Fibroblast of lung (primary cell): ENCODE data around the gene DPH5. TPM values are rescaled to one million over a fixed set of nuclear protein-coding genes. Genes with fewer than 3 reads are reported as not detected.
A peak's percentile ranks its signal among the peaks of the same experiment; 100 is the strongest.

Source experiments
- DNase-seq, 2 donors: peaks; one replicate each; pipeline versions ENCODE4 v3.0.0 to v3.0.0-alpha.2; 2010; ENCODE audit warnings: low read depth in 2 of 2
- H2AFZ ChIP-seq: 2 replicates; pipeline ENCODE4 v1.5.1; 2012; ENCODE audit warnings: low read length, control low read depth, inconsistent platforms
- H3K27ac ChIP-seq: 2 replicates; pipeline ENCODE4 v1.5.1; 2011; ENCODE audit warnings: low read length, control low read depth; ENCODE audit not compliant: insufficient read depth
- H3K27me3 ChIP-seq: 2 replicates; pipeline ENCODE4 v1.5.1; 2011; ENCODE audit warnings: mild to moderate bottlenecking, low read length; ENCODE audit not compliant: control insufficient read depth, insufficient read depth
- H3K36me3 ChIP-seq: 2 replicates; pipeline ENCODE4 v1.5.1; 2011; ENCODE audit warnings: low read length; ENCODE audit not compliant: control insufficient read depth, insufficient read depth
- H3K4me1 ChIP-seq: 2 replicates; pipeline ENCODE4 v1.5.1; 2011; ENCODE audit warnings: low read length; ENCODE audit not compliant: control insufficient read depth, insufficient read depth; ENCODE audit errors: extremely low read depth
- H3K4me2 ChIP-seq: 2 replicates; pipeline ENCODE4 v1.5.1; 2011; ENCODE audit warnings: low read length, control low read depth; ENCODE audit not compliant: insufficient read depth; ENCODE audit errors: extremely low read depth
- H3K4me3 ChIP-seq, 4 experiments: fragments of 200-600 bp in 1 of 4; sonication (generic) in 1 of 4; replicated peaks in 1 of 4; 2 replicates each; pipeline ENCODE4 v1.5.1; 2011 to 2016; ENCODE audit warnings: low read length in 4 of 4, low read depth in 3 of 4, mild to moderate bottlenecking in 3 of 4, control low read depth in 2 of 4, inconsistent platforms in 1 of 4, mixed read lengths in 1 of 4; ENCODE audit not compliant: insufficient read depth in 1 of 4; ENCODE audit errors: control extremely low read depth in 1 of 4
- H3K79me2 ChIP-seq: 2 replicates; pipeline ENCODE4 v1.5.1; 2012; ENCODE audit warnings: mild to moderate bottlenecking, low read length, inconsistent platforms; ENCODE audit not compliant: control insufficient read depth, insufficient read depth
- H3K9ac ChIP-seq: 2 replicates; pipeline ENCODE4 v1.5.1; 2011; ENCODE audit warnings: mild to moderate bottlenecking, low read length, control low read depth; ENCODE audit not compliant: insufficient read depth
- H3K9me3 ChIP-seq: 2 replicates; pipeline ENCODE4 v1.5.1; 2012; ENCODE audit warnings: low read depth, low read length; ENCODE audit not compliant: control insufficient read depth, insufficient read depth
- H4K20me1 ChIP-seq: 2 replicates; pipeline ENCODE4 v1.5.1; 2011; ENCODE audit warnings: low read length; ENCODE audit not compliant: control insufficient read depth, insufficient read depth; ENCODE audit errors: extremely low read depth
- EZH2 ChIP-seq: IDR thresholded peaks from 2 replicates; pipeline ENCODE4 v1.5.1; 2012; ENCODE audit warnings: low read length, control low read depth, mild to moderate bottlenecking; ENCODE audit errors: missing control alignments
- polyA plus RNA-seq, 2 donors: library from polyadenylated mRNA; depleted of rRNA in 1 of 2; stranded (reverse) in 1 of 2; unstranded in 1 of 2; fragments of >200 nt; gene quantifications; 2 replicates each; pipeline ENCODE4 v1.2.1, GENCODE V29; 2011 to 2012; ENCODE audit warnings: missing spikeins in 1 of 2
- total RNA-seq: library from RNA; depleted of rRNA; stranded (reverse); fragments of >200 nt; gene quantifications from 2 replicates; pipeline ENCODE4 v1.2.1, GENCODE V29; 2014
- TF ChIP-seq, protein P1 (sequence below), 2 donors: IDR thresholded peaks in 1 of 2; conservative IDR thresholded peaks in 1 of 2; 1 replicate in 1 of 2; 2 replicates in 1 of 2; pipeline ENCODE4 v1.5.1; 2011 to 2012; ENCODE audit warnings: low read length in 2 of 2, control low read depth in 1 of 2, inconsistent platforms in 1 of 2, low read depth in 1 of 2, mild to moderate bottlenecking in 1 of 2

DPH5 gene
- total and polyA plus RNA-seq, 2 donors (not counting 1 experiment from before 2014, with no cell fraction given), result 39.8 to 40.8 TPM

DNA sequence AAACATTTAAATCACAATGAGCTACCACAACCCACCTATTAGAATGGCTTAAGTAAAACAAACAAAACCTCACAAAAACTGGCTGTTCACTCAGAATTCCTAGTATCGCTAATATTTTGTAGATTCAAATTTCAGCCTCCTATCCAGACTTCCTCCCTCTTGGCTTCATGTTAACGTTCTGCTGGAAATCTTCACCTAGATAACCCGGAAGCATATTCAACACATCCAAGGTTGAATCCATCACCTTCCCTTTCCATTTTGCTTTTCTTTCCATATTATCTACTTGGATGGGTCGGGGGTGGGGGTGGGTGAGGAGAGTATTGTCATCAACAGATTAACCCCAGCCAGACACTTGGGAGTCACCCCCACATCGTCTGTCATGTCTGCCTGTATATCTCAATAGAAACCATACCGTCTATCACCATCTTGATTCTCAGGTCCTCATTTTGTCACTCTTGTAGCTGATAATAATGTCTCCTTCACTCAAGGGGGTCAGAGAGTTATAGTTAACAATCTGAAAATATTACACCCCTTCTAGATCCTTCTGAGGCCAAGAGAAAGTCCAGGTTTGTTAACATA lies 1.7 kb upstream of the DPH5 start:
- Histone ChIP-seq H3K36me3 (no peaks in the 10 kb centered on the region), H2AFZ (no peak overlapping the region), H3K4me1 (peaks cover 6% of the 10 kb centered on the region), H3K9ac (no peak overlapping the region), H3K27ac (no peak overlapping the region), H3K27me3 (no peaks in the 10 kb centered on the region), H3K79me2 (peaks cover 18% of the 10 kb centered on the region), H4K20me1 (no peaks in the 10 kb centered on the region), H3K4me3 (no peak overlapping the region), H3K4me2 (no peak overlapping the region), H3K9me3 (no peaks in the 10 kb centered on the region)
- TF ChIP-seq EZH2, result no peak
- DNase-seq, result no peak

DNA sequence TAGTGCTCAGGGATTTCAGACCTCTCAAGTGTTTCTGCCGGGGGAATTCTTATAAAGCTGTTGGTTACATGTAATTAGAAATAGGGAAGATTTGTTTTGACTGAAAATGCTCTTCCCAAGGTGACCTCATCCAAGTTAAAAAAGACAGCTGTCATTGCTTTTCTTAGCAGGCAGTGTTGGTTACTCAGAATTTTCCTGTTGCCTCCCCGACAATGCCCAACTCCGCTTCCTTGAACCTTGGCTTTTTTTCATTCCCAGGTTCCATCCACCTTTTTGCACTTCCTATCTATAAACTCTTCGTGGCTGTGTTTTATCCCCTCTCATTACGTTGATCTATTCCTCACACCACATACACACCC lies 825 bp upstream of the DPH5 start:
- Histone ChIP-seq H2AFZ (peak overlapping the region; percentile 97), H3K9ac (peak overlapping the region; percentile 88), H3K36me3 (no peaks in the 10 kb centered on the region), H3K4me2 (peak overlapping the region; percentile 93), H3K27ac (peak overlapping the region; percentile 93), H3K27me3 (no peaks in the 10 kb centered on the region), H4K20me1 (no peaks in the 10 kb centered on the region), H3K4me1 (peaks cover 6% of the 10 kb centered on the region), H3K4me3 (peak overlapping the region; percentile 74 to 97 (median 82)), H3K79me2 (peaks cover 18% of the 10 kb centered on the region), H3K9me3 (no peaks in the 10 kb centered on the region)
- TF ChIP-seq EZH2, result no peak
- DNase-seq, result no peak

DNA sequence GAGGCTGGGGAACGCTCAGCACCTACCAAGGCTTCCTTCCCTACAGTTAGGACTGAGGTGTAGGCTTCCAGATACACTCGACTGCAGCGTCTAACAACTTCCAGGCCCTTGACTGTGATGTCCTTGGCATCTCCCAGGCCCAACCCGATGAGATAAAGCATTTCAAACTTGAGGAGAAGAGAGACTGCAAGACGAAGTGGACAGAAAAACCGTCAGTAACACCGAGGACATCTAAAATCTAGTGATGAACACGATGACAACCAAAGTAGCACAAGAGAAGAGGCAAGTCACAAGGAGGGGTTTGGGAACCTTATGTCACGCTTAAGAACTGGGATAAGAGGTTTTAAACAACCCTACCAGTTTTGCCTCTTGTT lies 314 bp downstream of the DPH5 start:
- Histone ChIP-seq H3K36me3 (no peaks in the 10 kb centered on the region), H3K9ac (peak overlapping the region; percentile 88), H3K27ac (peak overlapping the region; percentile 93), H3K9me3 (no peaks in the 10 kb centered on the region), H4K20me1 (no peaks in the 10 kb centered on the region), H3K4me3 (peak overlapping the region; percentile 74 to 97 (median 82)), H3K4me2 (peak overlapping the region; percentile 99), H2AFZ (peak overlapping the region; percentile 80), H3K27me3 (no peaks in the 10 kb centered on the region), H3K79me2 (peaks cover 18% of the 10 kb centered on the region), H3K4me1 (peaks cover 6% of the 10 kb centered on the region)
- TF ChIP-seq, protein P1, sequence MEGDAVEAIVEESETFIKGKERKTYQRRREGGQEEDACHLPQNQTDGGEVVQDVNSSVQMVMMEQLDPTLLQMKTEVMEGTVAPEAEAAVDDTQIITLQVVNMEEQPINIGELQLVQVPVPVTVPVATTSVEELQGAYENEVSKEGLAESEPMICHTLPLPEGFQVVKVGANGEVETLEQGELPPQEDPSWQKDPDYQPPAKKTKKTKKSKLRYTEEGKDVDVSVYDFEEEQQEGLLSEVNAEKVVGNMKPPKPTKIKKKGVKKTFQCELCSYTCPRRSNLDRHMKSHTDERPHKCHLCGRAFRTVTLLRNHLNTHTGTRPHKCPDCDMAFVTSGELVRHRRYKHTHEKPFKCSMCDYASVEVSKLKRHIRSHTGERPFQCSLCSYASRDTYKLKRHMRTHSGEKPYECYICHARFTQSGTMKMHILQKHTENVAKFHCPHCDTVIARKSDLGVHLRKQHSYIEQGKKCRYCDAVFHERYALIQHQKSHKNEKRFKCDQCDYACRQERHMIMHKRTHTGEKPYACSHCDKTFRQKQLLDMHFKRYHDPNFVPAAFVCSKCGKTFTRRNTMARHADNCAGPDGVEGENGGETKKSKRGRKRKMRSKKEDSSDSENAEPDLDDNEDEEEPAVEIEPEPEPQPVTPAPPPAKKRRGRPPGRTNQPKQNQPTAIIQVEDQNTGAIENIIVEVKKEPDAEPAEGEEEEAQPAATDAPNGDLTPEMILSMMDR (conservative IDR thresholded peaks at IDR 0.05 in 1 of 2, IDR thresholded peaks at IDR 0.05 in 1 of 2; ENCODE audit: low read depth in 1 of 2, low read length in 2 of 2), result no peak
- TF ChIP-seq EZH2, result no peak
- DNase-seq, result peak in 1 of 2 donors; percentile 37

DNA sequence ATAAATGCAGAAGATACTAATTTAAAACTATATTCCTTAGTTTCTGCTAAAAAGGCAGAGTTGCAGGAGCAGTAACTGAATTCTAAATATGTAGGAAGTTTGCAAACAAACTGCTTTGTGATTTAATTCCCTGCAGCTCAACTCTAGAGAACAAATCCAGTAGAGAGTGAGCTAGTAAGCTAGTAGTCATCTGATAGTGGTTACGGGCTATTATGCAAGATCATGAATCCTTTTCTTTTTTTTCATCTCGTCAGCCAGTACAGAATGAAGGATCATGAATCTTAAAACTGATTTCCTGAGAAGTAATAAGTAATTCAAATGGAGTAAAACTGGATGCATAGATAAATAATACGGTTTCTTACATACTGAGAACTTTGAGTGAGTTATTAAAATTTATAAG lies 3.3 kb downstream of the DPH5 start:
- no peaks in the 10 kb centered on the region for H4K20me1 ChIP-seq
- no peaks in the 10 kb centered on the region for H3K9me3 ChIP-seq
- H3K4me3 ChIP-seq, result no peak overlapping the region
- H3K4me2 ChIP-seq, result no peak overlapping the region
- H3K9ac ChIP-seq, result no peak overlapping the region
- TF ChIP-seq, protein P1 (conservative IDR thresholded peaks at IDR 0.05 in 1 of 2, IDR thresholded peaks at IDR 0.05 in 1 of 2; ENCODE audit: low read depth in 1 of 2, low read length in 2 of 2), result no peak
- no peak for TF ChIP-seq EZH2
- H3K27ac ChIP-seq, result no peak overlapping the region
- no peak overlapping the region for H2AFZ ChIP-seq
- no peaks in the 10 kb centered on the region for H3K27me3 ChIP-seq
- H3K4me1 ChIP-seq, result peaks cover 6% of the 10 kb centered on the region
- peaks cover 13% of the 10 kb centered on the region for H3K79me2 ChIP-seq
- H3K36me3 ChIP-seq, result no peaks in the 10 kb centered on the region
- DNase-seq, result peak; percentile 57 to 77
